SK-N-SH (cell line): ENCODE results near the gene UNC5B. TPM values are rescaled to one million over a fixed set of nuclear protein-coding genes. Genes with fewer than 3 reads are reported as not detected.

Experiments
- CTCF ChIA-PET: fragments of 300-600, 350-600 bp; formaldehyde crosslinking; extraction: SDS; loops from one replicate; lab custom pipeline; 2021; lab: Yijun Ruan, JAX
- POLR2A ChIA-PET: fragments of 350-600 bp; sonication (Branson Sonifier 250); formaldehyde crosslinking; extraction: SDS; loops from one replicate; lab custom pipeline; 2020; ENCODE audit warnings: antibody characterized with exemption, inconsistent platforms; lab: Yijun Ruan, JAX
- DNase-seq: peaks from one replicate; pipeline ENCODE4 v3.0.0; 2012
- H2AFZ ChIP-seq: fragments of 200-600 bp; sonication (generic); 2 replicates; pipeline ENCODE4 v1.8.1; 2016; ENCODE audit warnings: antibody characterized with exemption, mild to moderate bottlenecking, low read depth
- H3F3A ChIP-seq: fragments of 200-600 bp; sonication (generic); replicated peaks from 2 replicates; pipeline ENCODE3; 2016; ENCODE audit warnings: antibody characterized with exemption, mild to moderate bottlenecking; ENCODE audit not compliant: insufficient read depth
- H3K27ac ChIP-seq, 2 experiments: fragments of 200-500 bp in 1 of 2; fragments of 200-600 bp in 1 of 2; sonication (Bioruptor generic) in 1 of 2; sonication (generic), shearing (Covaris generic) in 1 of 2; 2 replicates each; pipeline versions ENCODE4 v1.5.1 to v1.6.1; 2014 to 2016; ENCODE audit warnings: low read depth in 2 of 2, inconsistent platforms in 1 of 2, low read length in 1 of 2, mild to moderate bottlenecking in 1 of 2, mixed read lengths in 1 of 2
- H3K27me3 ChIP-seq: fragments of 200-600 bp; sonication (generic), shearing (Covaris generic); 2 replicates; pipeline ENCODE4 v1.6.1; 2016; ENCODE audit warnings: mixed run types; ENCODE audit not compliant: insufficient read depth
- H3K36me3 ChIP-seq, 2 experiments: fragments of 200-500 bp in 1 of 2; fragments of 200-600 bp in 1 of 2; sonication (Bioruptor generic) in 1 of 2; sonication (generic) in 1 of 2; replicated peaks in 1 of 2; 2 replicates each; pipeline versions ENCODE3 to v1.5.1; 2014 to 2016; ENCODE audit warnings: low read length in 1 of 2, mild to moderate bottlenecking in 1 of 2; ENCODE audit not compliant: insufficient read depth in 2 of 2, control insufficient read depth in 1 of 2
- H3K4me1 ChIP-seq, 2 experiments: fragments of 200-500 bp in 1 of 2; fragments of 200-600 bp in 1 of 2; sonication (Bioruptor generic) in 1 of 2; sonication (generic), shearing (Covaris generic) in 1 of 2; 2 replicates each; pipeline versions ENCODE4 v1.5.1 to v1.6.1; 2014 to 2016; ENCODE audit warnings: low read depth in 1 of 2, low read length in 1 of 2, mixed run types in 1 of 2; ENCODE audit not compliant: insufficient read depth in 2 of 2, control insufficient read depth in 1 of 2
- H3K4me2 ChIP-seq: fragments of 200-600 bp; sonication (generic), shearing (Covaris generic); 2 replicates; pipeline ENCODE4 v1.6.1; 2017; ENCODE audit warnings: mixed run types
- H3K4me3 ChIP-seq, 2 experiments: fragments of 200-500 bp in 1 of 2; fragments of 200-600 bp in 1 of 2; sonication (Bioruptor generic) in 1 of 2; sonication (generic), shearing (Covaris generic) in 1 of 2; 2 replicates each; pipeline versions ENCODE4 v1.5.1 to v1.8.1; 2014 to 2016; ENCODE audit warnings: low read depth in 2 of 2, inconsistent platforms in 1 of 2, low read length in 1 of 2, mild to moderate bottlenecking in 1 of 2, mixed read lengths in 1 of 2, moderate library complexity in 1 of 2
- H3K79me2 ChIP-seq: fragments of 200-600 bp; sonication (generic); 2 replicates; pipeline ENCODE4 v1.8.1; 2017; ENCODE audit warnings: mild to moderate bottlenecking; ENCODE audit not compliant: insufficient read depth
- H3K9ac ChIP-seq: fragments of 200-600 bp; sonication (generic); 2 replicates; pipeline ENCODE4 v1.6.1; 2017; ENCODE audit warnings: mixed run types
- H3K9me2 ChIP-seq: fragments of 200-600 bp; sonication (generic); 2 replicates; pipeline ENCODE4 v1.6.1; 2017; ENCODE audit warnings: mixed run types
- H3K9me3 ChIP-seq: fragments of 200-600 bp; sonication (generic); 2 replicates; pipeline ENCODE4 v1.6.1; 2017; ENCODE audit warnings: mixed run types, mild to moderate bottlenecking, moderate library complexity
- H4K20me1 ChIP-seq: fragments of 200-600 bp; sonication (generic); 2 replicates; pipeline ENCODE4 v1.6.1; 2017; ENCODE audit warnings: mild to moderate bottlenecking, mixed run types; ENCODE audit not compliant: insufficient read depth
- CHD2 ChIP-seq: fragments of 150-350 bp; IDR thresholded peaks from 2 replicates; pipeline ENCODE4 v1.6.1; 2018; ENCODE audit warnings: low read length; ENCODE audit not compliant: partially characterized antibody
- ELF1 ChIP-seq: IDR thresholded peaks from 2 replicates; pipeline ENCODE4 v1.4.0; 2012
- EP300 ChIP-seq, 2 experiments: IDR thresholded peaks; 2 replicates each; pipeline versions ENCODE4 v1.4.0 to v1.6.1; 2012; ENCODE audit warnings: borderline replicate concordance in 1 of 2, low read depth in 1 of 2, low read length in 1 of 2
- FOSL2 ChIP-seq: IDR thresholded peaks from 2 replicates; pipeline ENCODE4 v1.4.0; 2012; ENCODE audit warnings: low read depth, mild to moderate bottlenecking, moderate library complexity, borderline replicate concordance
- GABPA ChIP-seq: IDR thresholded peaks from 2 replicates; pipeline ENCODE4 v1.4.0; 2012; ENCODE audit warnings: low read depth, mild to moderate bottlenecking
- GATA2 ChIP-seq: sonication (generic); formaldehyde crosslinking; IDR thresholded peaks from 2 replicates; pipeline ENCODE4 v1.5.0; 2020; ENCODE audit warnings: mild to moderate bottlenecking, missing genetic modification reagents
- JUND ChIP-seq: IDR thresholded peaks from 2 replicates; pipeline ENCODE4 v1.4.0; 2012
- NFIC ChIP-seq: IDR thresholded peaks from 2 replicates; pipeline ENCODE4 v1.4.0; 2012; ENCODE audit warnings: borderline replicate concordance
- POLR2AphosphoS5 ChIP-seq: IDR thresholded peaks from 2 replicates; pipeline ENCODE4 v1.6.1; 2012; ENCODE audit warnings: low read depth, low read length
- RAD21 ChIP-seq: IDR thresholded peaks from 2 replicates; pipeline ENCODE4 v1.6.1; 2012; ENCODE audit warnings: mild to moderate bottlenecking, low read length
- RCOR1 ChIP-seq: fragments of 150-350 bp; IDR thresholded peaks from 2 replicates; pipeline ENCODE4 v1.6.1; 2017; ENCODE audit warnings: antibody characterized with exemption, low read length
- RXRA ChIP-seq: IDR thresholded peaks from 2 replicates; pipeline ENCODE4 v1.4.0; 2012; ENCODE audit warnings: low read depth, mild to moderate bottlenecking, borderline replicate concordance
- ZBTB33 ChIP-seq: IDR thresholded peaks from 2 replicates; pipeline ENCODE4 v1.4.0; 2012; ENCODE audit warnings: low read depth, borderline replicate concordance
- polyA plus RNA-seq, 3 experiments: library from polyadenylated mRNA; depleted of rRNA; stranded (reverse); fragments of >200 nt; gene quantifications; 2 replicates each; pipeline ENCODE4 v1.2.3, GENCODE V29; 2012
- TF ChIP-seq, protein P1 (sequence below): IDR thresholded peaks from 2 replicates; pipeline ENCODE4 v1.6.1; 2012; ENCODE audit warnings: mild to moderate bottlenecking, low read depth, low read length, moderate library complexity

UNC5B gene
- polyA plus RNA-seq, 1 of the 3 experiments (the other 2 are of a cell fraction) = 13.8 TPM

DNA sequence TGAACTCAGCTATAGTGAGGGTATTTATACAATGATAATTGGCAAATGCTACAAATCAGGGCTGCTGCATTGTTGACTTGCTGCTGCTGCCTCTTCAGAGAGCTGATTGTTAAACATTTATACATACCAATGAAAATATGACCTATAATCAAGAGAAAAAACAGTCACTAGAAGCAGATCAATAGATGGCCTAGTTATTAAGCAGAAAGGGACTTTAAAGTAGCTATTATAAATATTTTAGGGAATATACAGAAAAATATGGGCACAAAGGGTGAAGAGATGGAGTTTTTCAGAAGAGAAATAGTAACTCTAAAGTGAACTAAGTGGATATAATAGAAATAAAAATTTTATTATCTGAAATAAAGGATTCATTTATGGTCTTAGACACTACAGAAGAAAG lies 14.4 kb upstream of the UNC5B start:
- Histone ChIP-seq H3K4me3 (no peak overlapping the region), H3K9me2 (no peaks in the 10 kb centered on the region), H3K27ac (no peak overlapping the region), H3K4me1 (peaks cover 0 to 15% of the 10 kb centered on the region in 2 experiments; a peak in 2 of 4 replicates), H3K9ac (no peak overlapping the region), H3K79me2 (no peaks in the 10 kb centered on the region), H3K9me3 (no peaks in the 10 kb centered on the region)
- DNase-seq = no peak
- ChIA-PET CTCF (interaction anchor here (1.1 kb wide), 1 partner anchor 272 kb away, joined by 3 read pairs; no protein-coding TSS in a partner anchor), POLR2A (interaction anchor here (0.5 kb wide), 1 partner anchor 26 kb away, joined by 3 read pairs; no protein-coding TSS in a partner anchor)
- TF ChIP-seq CHD2 (no peak), RXRA (no peak), EP300 (IDR thresholded peaks at IDR 0.05; ENCODE audit: borderline replicate concordance in 1 of 2, low read depth in 1 of 2, low read length in 1 of 2) (no peak), JUND (no peak), NFIC (no peak), ELF1 (no peak), POLR2AphosphoS5 (no peak), GABPA (no peak), RAD21 (no peak), FOSL2 (no peak), GATA2 (CRISPR knock-in tag) (no peak), ZBTB33 (no peak), RCOR1 (no peak)
- TF ChIP-seq, protein P1, sequence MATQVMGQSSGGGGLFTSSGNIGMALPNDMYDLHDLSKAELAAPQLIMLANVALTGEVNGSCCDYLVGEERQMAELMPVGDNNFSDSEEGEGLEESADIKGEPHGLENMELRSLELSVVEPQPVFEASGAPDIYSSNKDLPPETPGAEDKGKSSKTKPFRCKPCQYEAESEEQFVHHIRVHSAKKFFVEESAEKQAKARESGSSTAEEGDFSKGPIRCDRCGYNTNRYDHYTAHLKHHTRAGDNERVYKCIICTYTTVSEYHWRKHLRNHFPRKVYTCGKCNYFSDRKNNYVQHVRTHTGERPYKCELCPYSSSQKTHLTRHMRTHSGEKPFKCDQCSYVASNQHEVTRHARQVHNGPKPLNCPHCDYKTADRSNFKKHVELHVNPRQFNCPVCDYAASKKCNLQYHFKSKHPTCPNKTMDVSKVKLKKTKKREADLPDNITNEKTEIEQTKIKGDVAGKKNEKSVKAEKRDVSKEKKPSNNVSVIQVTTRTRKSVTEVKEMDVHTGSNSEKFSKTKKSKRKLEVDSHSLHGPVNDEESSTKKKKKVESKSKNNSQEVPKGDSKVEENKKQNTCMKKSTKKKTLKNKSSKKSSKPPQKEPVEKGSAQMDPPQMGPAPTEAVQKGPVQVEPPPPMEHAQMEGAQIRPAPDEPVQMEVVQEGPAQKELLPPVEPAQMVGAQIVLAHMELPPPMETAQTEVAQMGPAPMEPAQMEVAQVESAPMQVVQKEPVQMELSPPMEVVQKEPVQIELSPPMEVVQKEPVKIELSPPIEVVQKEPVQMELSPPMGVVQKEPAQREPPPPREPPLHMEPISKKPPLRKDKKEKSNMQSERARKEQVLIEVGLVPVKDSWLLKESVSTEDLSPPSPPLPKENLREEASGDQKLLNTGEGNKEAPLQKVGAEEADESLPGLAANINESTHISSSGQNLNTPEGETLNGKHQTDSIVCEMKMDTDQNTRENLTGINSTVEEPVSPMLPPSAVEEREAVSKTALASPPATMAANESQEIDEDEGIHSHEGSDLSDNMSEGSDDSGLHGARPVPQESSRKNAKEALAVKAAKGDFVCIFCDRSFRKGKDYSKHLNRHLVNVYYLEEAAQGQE = no peak
- TF ChIP-seq, all 33 proteins: peak for 0
- H3F3A ChIP-seq = no peaks in the 10 kb centered on the region
- no peaks in the 10 kb centered on the region for H3K27me3 ChIP-seq
- no peaks in the 10 kb centered on the region for H4K20me1 ChIP-seq
- no peak overlapping the region for H3K4me2 ChIP-seq
- no peaks in the 10 kb centered on the region for H3K36me3 ChIP-seq
- no peak overlapping the region for H2AFZ ChIP-seq
